Mucosa of descending colon (tissue), 3 donors: ENCODE data around the gene ASB15. TPM values are rescaled to one million over a fixed set of nuclear protein-coding genes. Genes with fewer than 3 reads are reported as not detected.
"Not testable (repeated sequence)": the region's sequence is repeated elsewhere in the genome, so short reads cannot be mapped to it uniquely, and the experiment has no call there.

ENCODE experiments used
- ATAC-seq: fragments of 200-7000 bp; cut with Tn5 transposase; one replicate; pipeline ENCODE4 v1.9.1; 2020; ENCODE audit warnings: mild to moderate bottlenecking, moderate library complexity
- DNase-seq, 3 donors: peaks; one replicate each; pipeline ENCODE4 v3.0.0-alpha.2; 2020
- H3K36me3 ChIP-seq: fragments of 200-600 bp; one replicate; pipeline ENCODE4 v1.8.0; 2021; ENCODE audit warnings: low read depth, mild to moderate bottlenecking
- H3K4me1 ChIP-seq: fragments of 200-600 bp; one replicate; pipeline ENCODE4 v1.8.0; 2021; ENCODE audit warnings: low read depth, mild to moderate bottlenecking
- H3K4me3 ChIP-seq: fragments of 200-600 bp; one replicate; pipeline ENCODE4 v1.8.0; 2021; ENCODE audit warnings: mild to moderate bottlenecking
- H3K9me3 ChIP-seq: fragments of 200-600 bp; one replicate; pipeline ENCODE4 v1.8.0; 2021; ENCODE audit warnings: mild to moderate bottlenecking
- CTCF ChIP-seq: fragments of 200-600 bp; IDR thresholded peaks from one replicate; pipeline ENCODE4 v1.8.0; 2022; ENCODE audit warnings: antibody characterized with exemption, mild to moderate bottlenecking
- intact Hi-C, 2 donors: fragments of 100-400 bp; cut with DNase I in 1 of 2; cut with micrococcal nuclease in 1 of 2; formaldehyde crosslinking; loops; one replicate each; pipeline versions ENCODE4 v1.11.0 to v1.11.1; 2022; cut with DNase I, micrococcal nuclease
- total RNA-seq, 3 donors: library from RNA; stranded (reverse); fragmentation: NEBNext Ultra II Directional in 2 of 3; extraction: Animal tissue kit (Norgen Biotek cat#: 25700) in 2 of 3; gene quantifications; one replicate each; pipeline versions ENCODE4 v1.2.1 to v1.2.4, GENCODE V29; 2021 to 2023
- donor health status: DM: no; HTN: no; CAD: no; lungs with moderate emphysema.
- donor health status: DM: no; HTN: no; CAD: no.
- donor health status: DM: no; HTN: yes; CAD: no.

Gene ASB15
- total RNA-seq, 3 donors from 2014 or later = not detected

- DNase-seq = no peak
These were observed 27.2 kb downstream of the ASB15 start for GRCh38 chr7:123628829-123629228.

GRCh38 chr7:123629281-123629680 is 27.7 kb downstream of the ASB15 start:
- H3K4me1 ChIP-seq = no peaks in the 10 kb centered on the region
- no peaks in the 10 kb centered on the region for H3K9me3 ChIP-seq
- DNase-seq = no peak
- no peak for TF ChIP-seq CTCF
- no peak for ATAC-seq
- H3K36me3 ChIP-seq = no peaks in the 10 kb centered on the region
- intact Hi-C loops = no loop called here
- no peak overlapping the region for H3K4me3 ChIP-seq

More at GRCh38 chr7:123628829-123629228, 27.2 kb downstream of the ASB15 start:
- no peaks in the 10 kb centered on the region for H3K4me1 ChIP-seq
- TF ChIP-seq CTCF = no peak
- intact Hi-C loops = no loop called here
- no peak for ATAC-seq
- no peaks in the 10 kb centered on the region for H3K9me3 ChIP-seq
- H3K36me3 ChIP-seq = no peaks in the 10 kb centered on the region
- no peak overlapping the region for H3K4me3 ChIP-seq

GRCh38 chr7:123632808-123633207 is 31.2 kb downstream of the ASB15 start:
- no peak for TF ChIP-seq CTCF
- no peak overlapping the region for H3K4me3 ChIP-seq
- ATAC-seq (no peak), DNase-seq (no peak)
- no peaks in the 10 kb centered on the region for H3K9me3 ChIP-seq
- H3K36me3 ChIP-seq = no peaks in the 10 kb centered on the region
- H3K4me1 ChIP-seq = no peaks in the 10 kb centered on the region
- intact Hi-C loops = no loop called here

GRCh38 chr7:123633553-123633952 is 31.9 kb downstream of the ASB15 start:
- ATAC-seq = no peak
- TF ChIP-seq CTCF = no peak

GRCh38 chr7:123634011-123634573 is 32.5 kb downstream of the ASB15 start:
- intact Hi-C loops, ATAC-seq, DNase-seq, H3K4me1 ChIP-seq, H3K4me3 ChIP-seq, H3K36me3 ChIP-seq, H3K9me3 ChIP-seq: not testable (repeated sequence)

More at GRCh38 chr7:123633553-123633952, 31.9 kb downstream of the ASB15 start:
- H3K4me3 ChIP-seq = no peak overlapping the region
- no peaks in the 10 kb centered on the region for H3K4me1 ChIP-seq
- no peak for DNase-seq
- intact Hi-C loops = no loop called here
- no peaks in the 10 kb centered on the region for H3K36me3 ChIP-seq
- no peaks in the 10 kb centered on the region for H3K9me3 ChIP-seq

- Histone ChIP-seq H3K36me3 (no peaks in the 10 kb centered on the region), H3K9me3 (no peaks in the 10 kb centered on the region), H3K4me1 (no peaks in the 10 kb centered on the region), H3K4me3 (no peak overlapping the region)
- DNase-seq (no peak), ATAC-seq (no peak)
- intact Hi-C loops = no loop called here
- TF ChIP-seq CTCF = no peak
These were observed 34.1 kb downstream of the ASB15 start for GRCh38 chr7:123635551-123636359.
